ENCODE measurements around the gene NELFCD. TPM values are rescaled to one million over a fixed set of nuclear protein-coding genes. Genes with fewer than 3 reads are reported as not detected.

NELFCD gene
- total RNA-seq, 4 donors from 2014 or later: 36.3 to 64.8 (median 47.0) TPM

DNA sequence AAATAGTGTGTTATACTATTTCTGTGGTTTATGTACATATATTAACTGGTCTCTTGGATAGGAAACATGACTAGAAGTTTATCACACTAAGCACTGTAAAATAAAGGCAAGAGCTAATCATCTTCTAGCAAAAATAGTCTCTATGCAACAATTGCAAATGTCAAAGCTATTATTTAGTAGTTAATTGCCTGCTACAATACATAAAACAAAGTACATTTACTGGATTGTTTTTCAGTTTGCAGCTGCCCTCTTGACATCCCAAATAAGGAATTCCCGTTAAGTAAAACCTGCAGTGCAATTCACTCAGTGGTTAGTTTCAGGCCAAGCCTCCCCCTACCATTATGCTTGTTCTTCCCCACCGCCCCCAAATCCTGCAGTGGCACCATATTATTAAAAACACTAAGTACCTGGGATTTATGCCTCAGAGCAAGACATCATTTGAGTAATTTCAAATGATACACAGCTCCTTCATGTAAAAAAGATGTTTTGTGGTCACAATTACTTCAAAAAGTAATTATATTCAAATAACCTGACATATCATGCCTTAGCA lies 52.6 kb downstream of the NELFCD start:
- no peak for TF ChIP-seq CTCF (IDR thresholded peaks at IDR 0.05; ENCODE audit: low read depth)

GRCh38 chr20:59035381-59035780 lies 54.3 kb downstream of the NELFCD start:
- no peak for TF ChIP-seq CTCF (IDR thresholded peaks at IDR 0.05; ENCODE audit: low read depth)

GRCh38 chr20:59037386-59037785 lies 56.3 kb downstream of the NELFCD start:
- no peak for TF ChIP-seq CTCF (IDR thresholded peaks at IDR 0.05; ENCODE audit: low read depth)

- TF ChIP-seq CTCF (IDR thresholded peaks at IDR 0.05; ENCODE audit: low read depth): no peak
These were observed 58.2 kb downstream of the NELFCD start for GRCh38 chr20:59039233-59039632.

GRCh38 chr20:59040667-59041066 lies 59.6 kb downstream of the NELFCD start:
- no peak for TF ChIP-seq CTCF (IDR thresholded peaks at IDR 0.05; ENCODE audit: low read depth)

DNA sequence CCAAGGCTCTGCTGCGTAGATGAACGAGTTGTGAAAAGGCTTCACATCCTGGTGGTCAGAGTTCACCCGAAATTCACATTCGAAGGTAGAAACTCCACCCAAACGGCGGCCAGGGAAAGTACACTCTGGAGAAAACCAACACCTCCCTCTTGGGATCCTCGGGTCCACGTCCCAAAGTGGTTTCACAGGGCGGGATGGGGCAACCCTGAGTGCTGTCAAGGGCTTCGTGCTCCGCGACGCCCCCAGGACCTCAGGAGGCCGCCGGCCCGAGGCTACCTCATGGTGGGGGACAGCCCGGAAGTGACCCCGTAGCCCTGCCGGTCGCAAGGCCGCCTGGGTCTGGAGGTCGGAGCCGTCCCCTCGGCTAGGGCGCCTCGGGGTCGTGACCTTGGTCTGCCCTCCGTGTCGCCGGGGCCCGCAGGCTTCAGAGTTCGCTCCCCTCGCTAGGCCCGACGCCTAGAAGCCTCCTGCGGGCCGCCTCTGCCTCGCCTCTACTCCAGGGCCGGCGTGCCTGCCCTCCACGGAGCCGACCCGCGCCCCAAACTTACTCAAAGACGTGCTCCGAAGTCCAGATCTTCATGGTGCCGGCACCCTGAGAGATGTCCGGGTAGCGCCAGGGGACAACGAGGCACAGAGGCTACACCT lies 61.2 kb downstream of the NELFCD start, which contains the start of gene PRELID3B:
Gene PRELID3B, minus strand, starts transcription at position 636 of the 645 bp plus-strand sequence. Its CDS starts 56 bp downstream, at position 580.
- no peak for TF ChIP-seq CTCF (IDR thresholded peaks at IDR 0.05; ENCODE audit: low read depth)

DNA sequence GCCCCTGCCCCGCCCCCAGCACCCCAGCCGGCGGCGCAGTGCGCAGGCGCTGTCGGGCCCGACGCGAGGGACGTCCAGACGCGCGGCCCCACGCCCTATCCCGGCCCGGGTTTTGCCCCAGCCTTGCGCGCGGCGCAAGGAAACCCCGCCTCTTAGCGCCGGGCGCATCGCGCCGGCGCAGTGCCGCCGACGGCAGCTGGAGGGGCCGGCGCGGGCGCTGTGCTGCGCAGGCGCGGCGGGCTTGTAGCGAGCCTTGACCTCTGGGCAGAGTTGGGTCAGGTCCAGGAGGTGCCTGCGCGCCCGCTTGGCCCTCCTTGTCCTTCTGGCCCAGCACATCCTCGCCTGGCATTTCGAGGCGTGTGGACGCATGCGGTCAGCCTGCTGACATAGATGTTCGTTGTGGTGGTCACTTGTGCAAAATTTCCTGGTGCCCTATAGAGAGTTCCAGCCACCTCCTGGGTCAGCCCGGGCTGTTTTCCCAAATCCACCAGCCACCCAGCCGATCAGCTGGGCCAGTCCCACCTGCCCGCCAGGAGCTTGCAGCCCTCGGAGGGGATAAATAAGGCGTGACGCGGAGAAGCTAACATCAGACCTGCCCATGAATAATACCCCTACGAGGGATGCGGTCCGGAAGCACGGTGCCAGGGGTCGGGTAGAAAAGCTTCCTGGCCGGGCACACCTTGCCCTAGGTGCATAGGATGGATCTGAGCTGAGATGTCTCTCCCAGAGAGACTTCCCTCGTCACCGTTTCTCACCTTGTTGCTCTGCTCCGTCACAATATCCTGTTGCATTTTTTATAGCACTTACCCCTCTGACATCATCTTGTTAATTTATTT lies 62.0 kb downstream of the NELFCD start:
- no peak for TF ChIP-seq CTCF (IDR thresholded peaks at IDR 0.05; ENCODE audit: low read depth)

Measured in subcutaneous adipose tissue (tissue), 4 donors.